Activated CD4-positive, alpha-beta T cell treated with anti-CD3 and anti-CD28 coated beads, Interleukin-2, amount 50 U/mL, for 24 hours (primary cell): ENCODE measurements around the gene TMEM223.
"Not testable (repeated sequence)": the region's sequence is repeated elsewhere in the genome, so short reads cannot be mapped to it uniquely, and the experiment has no call there.

Experiments
- DNase-seq, 2 donors: peaks; one replicate each; pipeline ENCODE4 v3.0.0-alpha.2; 2020; ENCODE audit warnings: low read depth in 1 of 2, low spot score in 1 of 2

The TMEM223 gene

DNA sequence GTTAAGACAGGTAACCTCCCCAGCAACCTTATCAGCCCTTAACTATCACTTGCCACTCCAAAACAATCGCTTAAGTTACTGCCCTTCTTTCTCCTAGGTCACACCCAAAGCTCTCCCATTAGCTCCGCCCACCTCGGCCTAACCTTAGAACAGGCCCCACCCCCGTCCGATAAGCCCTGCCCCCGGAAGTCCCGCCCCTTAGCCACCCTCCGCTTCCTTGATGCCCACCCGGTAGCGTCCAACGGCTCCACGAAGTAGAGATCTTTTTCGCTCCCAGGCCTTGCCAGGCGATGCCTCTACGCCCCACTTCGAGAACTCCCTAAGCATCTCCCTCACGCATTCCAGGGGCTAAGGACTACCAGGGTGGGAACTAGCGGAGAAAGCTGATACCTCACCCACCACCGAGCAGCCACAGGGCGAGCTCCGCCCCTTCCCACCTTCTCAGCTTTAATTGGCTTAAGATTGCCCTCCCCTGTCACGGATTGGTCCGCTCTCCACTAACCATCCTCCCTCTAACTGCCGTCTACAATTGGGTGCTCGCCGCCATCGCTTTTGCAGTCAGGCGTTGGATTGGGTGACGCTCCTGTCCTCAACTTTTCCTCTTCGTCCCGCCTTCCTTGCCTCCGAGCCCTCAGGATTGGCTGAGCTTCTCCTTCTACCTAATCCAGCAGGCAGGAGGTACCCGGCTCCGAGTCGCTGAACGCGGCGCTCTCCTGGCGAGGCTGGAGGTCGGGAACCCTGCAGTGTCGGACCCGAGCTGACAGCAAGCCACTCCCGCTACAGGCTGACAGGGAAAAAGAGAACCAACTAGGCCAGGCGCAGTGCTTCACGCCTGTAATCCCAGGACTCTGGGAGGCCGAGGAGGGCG lies 37.8 kb downstream of the TMEM223 start, which contains the start of gene ZBTB3:
ZBTB3 (minus strand) TSS at position 425 of the 868 bp plus-strand sequence. CDS start 496 bp downstream, outside the sequence.
- peak; percentile 96 to 97 for DNase-seq

DNA sequence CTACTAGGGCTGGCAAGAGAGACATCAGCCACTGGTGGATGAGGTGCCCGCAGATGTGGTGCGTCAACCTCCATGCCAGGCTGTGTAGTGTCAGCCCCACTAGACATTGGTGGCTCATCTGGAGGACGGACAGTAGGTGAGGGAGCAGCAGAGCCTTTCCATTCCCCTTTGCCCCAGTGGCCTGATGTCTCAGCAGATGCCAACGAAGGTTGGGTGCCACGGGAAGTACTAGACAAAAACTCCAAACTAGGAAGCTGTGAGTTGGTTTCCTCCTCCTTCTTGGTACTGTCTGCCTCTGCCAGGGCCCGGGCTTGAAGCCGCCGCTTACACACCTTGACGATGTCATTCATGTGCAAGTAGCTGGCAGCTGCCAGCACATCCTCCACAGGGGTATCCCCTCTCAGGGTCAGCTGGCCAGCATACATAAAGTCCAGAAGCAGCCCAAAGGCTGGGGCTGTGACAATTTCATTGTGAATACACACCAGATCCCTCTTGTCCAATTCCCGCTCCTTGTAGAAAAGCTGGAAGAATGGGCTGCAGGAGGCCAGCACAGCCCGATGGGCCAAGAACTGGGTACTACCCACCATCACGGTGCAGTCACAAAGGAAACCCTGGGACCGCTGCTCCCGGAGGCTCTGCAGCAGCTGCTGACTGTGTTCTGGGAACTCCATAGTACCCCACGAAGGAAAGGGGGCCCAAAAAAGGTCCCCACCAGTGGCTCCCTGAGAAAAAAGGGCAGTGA lies 38.6 kb downstream of the TMEM223 start:
- DNase-seq = no peak

GRCh38 chr11:62752177-62752785 lies 39.5 kb downstream of the TMEM223 start:
- DNase-seq = no peak

- not testable (repeated sequence) for DNase-seq
These were observed 41.9 kb downstream of the TMEM223 start for GRCh38 chr11:62749931-62750330.

DNA sequence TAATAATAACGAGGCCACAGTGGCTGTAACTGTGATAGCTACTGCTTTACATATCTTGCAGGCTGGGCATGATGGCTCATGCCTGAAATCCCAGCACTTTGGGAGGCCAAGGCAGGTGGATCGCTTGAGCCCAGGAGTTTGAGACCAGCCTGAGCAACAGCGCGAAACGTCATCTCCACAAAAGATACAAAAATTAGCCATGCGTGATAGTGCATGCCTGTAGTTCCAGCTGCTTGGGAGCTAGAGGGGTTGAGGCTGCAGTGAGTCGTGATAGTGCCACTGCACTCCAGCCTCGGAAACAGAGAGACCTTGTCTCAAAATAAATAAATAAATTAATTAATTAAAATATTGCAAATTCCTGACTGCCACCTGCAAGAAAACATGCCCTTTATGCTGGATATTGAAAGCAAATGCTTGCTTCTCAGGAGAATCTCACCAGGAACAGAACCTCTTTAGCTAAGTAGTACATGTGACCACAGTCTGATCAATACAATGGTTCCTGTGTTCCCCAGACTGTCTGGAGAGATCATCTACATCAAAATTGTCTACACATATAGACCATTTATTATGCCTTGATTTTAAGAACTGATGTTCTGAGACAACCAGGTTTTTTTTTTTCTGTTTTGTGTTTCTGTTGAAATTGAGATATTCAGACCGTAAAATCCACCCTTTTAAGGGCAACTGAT lies 44.2 kb downstream of the TMEM223 start:
- DNase-seq = no peak
